ENCODE measurements around the gene TARS1.
A peak's percentile ranks its signal among the peaks of the same experiment; 100 is the strongest.

Gene TARS1

DNA sequence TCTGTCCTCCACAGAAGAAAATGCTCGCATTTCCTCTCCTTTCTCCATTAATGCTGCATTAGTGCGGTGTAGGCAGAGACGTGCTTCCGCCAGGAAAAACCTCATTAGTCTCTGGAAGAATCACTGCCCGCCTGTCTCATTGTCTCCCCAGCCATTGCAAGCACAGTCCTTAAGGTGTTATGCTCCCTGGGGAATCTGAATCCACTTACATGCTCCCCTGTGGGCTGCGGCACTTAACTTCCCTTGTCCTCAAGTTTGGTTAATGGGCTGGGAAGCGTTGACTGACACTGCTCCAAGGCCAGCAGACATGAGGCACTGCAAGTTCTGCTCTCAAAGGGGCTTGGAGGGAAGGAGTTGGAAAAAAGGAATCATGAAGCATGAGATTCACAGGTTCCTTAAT lies 41.6 kb downstream of the TARS1 start:
- Mint-ChIP-seq H3K4me3 (no peak overlapping the region), H3K36me3 (ENCODE audit: low read depth) (peaks cover 20% of the 10 kb centered on the region), H3K27ac (no peak overlapping the region), H3K9me3 (no peaks in the 10 kb centered on the region), H3K4me1 (no peaks in the 10 kb centered on the region), H3K27me3 (ENCODE audit: low read depth) (no peaks in the 10 kb centered on the region)
- TF ChIP-seq, protein P1, sequence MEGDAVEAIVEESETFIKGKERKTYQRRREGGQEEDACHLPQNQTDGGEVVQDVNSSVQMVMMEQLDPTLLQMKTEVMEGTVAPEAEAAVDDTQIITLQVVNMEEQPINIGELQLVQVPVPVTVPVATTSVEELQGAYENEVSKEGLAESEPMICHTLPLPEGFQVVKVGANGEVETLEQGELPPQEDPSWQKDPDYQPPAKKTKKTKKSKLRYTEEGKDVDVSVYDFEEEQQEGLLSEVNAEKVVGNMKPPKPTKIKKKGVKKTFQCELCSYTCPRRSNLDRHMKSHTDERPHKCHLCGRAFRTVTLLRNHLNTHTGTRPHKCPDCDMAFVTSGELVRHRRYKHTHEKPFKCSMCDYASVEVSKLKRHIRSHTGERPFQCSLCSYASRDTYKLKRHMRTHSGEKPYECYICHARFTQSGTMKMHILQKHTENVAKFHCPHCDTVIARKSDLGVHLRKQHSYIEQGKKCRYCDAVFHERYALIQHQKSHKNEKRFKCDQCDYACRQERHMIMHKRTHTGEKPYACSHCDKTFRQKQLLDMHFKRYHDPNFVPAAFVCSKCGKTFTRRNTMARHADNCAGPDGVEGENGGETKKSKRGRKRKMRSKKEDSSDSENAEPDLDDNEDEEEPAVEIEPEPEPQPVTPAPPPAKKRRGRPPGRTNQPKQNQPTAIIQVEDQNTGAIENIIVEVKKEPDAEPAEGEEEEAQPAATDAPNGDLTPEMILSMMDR (IDR thresholded peaks at IDR 0.05; ENCODE audit: unreplicated experiment in 3 of 3): no peak

DNA sequence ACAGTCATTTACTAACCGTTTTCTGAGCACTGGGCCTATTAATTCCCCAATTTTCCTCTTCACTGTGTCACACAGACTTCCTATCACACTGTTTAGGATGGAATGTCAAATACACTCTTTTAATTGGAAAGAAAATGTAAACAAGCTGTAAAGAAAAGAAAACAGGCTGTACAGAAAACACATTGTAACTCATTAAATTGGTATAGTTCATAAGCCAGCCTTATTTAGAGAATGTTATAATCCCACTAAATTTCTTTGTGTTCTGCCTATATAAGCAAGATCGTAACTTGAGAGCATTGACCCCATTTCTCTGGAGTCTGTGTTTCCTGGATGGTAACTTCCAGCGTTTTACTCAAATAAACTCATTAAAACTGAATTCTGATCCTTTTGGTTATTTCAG lies 46.5 kb downstream of the TARS1 start:
- TF ChIP-seq, protein P1 (IDR thresholded peaks at IDR 0.05; ENCODE audit: unreplicated experiment in 3 of 3): no peak
- no peaks in the 10 kb centered on the region for H3K27me3 Mint-ChIP-seq (ENCODE audit: low read depth)
- no peaks in the 10 kb centered on the region for H3K9me3 Mint-ChIP-seq
- H3K36me3 Mint-ChIP-seq (ENCODE audit: low read depth): peaks cover 5% of the 10 kb centered on the region
- no peak overlapping the region for H3K4me3 Mint-ChIP-seq
- peak overlapping the region in 1 of 3 experiments; percentile 6 for H3K27ac Mint-ChIP-seq
- no peaks in the 10 kb centered on the region for H3K4me1 Mint-ChIP-seq

DNA sequence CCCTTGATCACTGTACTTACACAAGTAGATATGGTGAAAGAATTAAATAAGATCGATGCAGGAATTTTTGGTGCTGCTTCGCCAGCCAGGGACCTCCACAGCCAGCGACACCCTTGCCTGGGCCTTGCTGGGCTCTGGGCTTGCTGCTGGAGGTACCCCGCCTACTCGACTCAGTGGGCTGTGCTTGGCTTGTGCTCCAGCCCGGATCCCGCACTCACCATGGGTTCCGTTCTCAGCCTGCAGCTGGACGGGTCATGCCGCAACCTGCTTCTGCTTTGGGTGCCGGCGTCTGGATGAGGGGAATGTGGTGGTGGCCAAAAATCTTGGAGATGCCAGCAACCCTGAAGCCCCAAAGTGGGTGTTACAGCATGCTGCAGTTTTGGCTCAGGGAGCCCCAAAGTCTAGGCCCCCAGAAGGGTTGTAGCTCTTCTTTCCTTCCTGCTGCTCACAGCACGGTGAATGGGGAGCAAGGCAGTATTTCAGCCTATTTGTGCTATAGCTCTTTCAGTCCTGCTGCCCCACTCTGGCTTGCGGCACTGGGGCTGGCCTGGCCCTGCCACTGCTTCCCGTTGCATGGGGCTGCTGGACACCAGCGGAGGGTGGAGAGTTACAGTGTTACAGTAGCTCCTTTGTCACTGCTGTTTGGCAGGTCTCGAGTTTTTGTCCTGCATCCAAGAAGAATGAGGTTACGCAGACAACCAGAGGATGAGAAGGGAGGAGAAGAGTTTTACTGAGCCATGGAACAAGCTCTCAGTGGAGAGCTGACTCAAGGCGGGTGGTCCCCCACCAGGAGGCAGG lies 48.0 kb downstream of the TARS1 start:
- no peaks in the 10 kb centered on the region for H3K4me1 Mint-ChIP-seq

DNA sequence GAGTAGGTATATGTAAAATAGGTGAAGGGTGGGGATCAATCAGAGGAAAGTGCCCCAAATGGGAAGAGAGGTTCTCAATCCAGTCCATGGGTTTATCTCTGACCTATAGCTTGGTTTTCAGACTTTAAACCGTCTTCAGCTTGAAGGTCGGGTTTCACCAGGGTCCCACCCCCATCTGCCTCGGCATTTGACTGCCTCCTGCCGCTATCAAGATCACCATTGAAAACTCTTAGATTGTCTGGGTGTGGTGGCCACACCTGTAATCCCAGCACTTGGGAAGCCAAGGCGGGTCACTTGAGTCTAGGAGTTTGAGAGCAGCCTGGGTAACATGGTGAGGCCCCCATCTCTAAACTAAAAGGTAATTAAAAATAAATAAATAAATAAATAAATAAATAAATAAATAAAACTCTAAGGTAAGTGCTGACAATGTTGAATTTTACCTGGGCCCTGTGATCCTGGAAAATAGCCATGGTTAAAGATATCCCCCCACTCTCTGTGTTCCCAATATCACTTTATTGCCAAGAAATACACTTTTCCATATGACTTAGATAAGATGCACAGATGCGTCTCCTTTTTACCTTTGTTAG lies 48.8 kb downstream of the TARS1 start:
- Mint-ChIP-seq H3K4me1 (peaks cover 3% of the 10 kb centered on the region), H3K27me3 (ENCODE audit: low read depth) (no peaks in the 10 kb centered on the region), H3K4me3 (no peak overlapping the region), H3K9me3 (no peaks in the 10 kb centered on the region), H3K27ac (no peak overlapping the region), H3K36me3 (ENCODE audit: low read depth) (peaks cover 3% of the 10 kb centered on the region)
- TF ChIP-seq, protein P1 (IDR thresholded peaks at IDR 0.05; ENCODE audit: unreplicated experiment in 3 of 3): no peak

More for the DNA sequence above, 48.0 kb downstream of the TARS1 start:
- TF ChIP-seq, protein P1 (IDR thresholded peaks at IDR 0.05; ENCODE audit: unreplicated experiment in 3 of 3): no peak
- Mint-ChIP-seq H3K36me3 (ENCODE audit: low read depth) (peaks cover 3% of the 10 kb centered on the region), H3K4me3 (no peak overlapping the region), H3K9me3 (no peaks in the 10 kb centered on the region), H3K27me3 (ENCODE audit: low read depth) (no peaks in the 10 kb centered on the region), H3K27ac (no peak overlapping the region)

DNA sequence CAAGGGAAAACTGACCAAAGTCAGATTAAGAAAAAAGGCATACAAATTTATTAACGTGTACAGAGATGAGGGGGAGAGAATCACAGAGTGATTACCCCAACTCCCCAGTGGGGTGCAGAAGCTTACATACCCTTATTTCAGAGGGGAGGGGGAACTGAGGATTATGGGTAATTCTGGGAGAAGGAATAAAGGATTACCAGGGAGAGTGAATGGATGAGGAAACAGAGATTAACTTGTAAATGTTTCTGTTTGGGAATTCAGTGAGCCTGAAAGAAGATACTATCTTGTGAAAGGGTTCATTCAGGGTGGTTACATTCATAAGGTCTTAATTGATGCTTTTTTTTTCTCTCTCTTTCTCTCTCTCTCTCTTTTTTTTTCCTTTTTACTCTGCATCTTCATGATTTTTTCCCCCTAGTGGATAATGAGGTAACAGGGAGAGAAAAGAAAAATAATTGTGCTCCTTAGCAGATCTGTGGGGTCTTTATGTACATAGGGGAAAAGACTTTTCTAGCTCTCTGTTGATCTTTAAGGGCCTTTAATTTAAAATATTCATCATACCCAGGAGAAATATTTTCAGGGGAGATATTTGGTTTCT lies 49.4 kb downstream of the TARS1 start:
- Mint-ChIP-seq H3K4me1 (peaks cover 6% of the 10 kb centered on the region), H3K4me3 (no peak overlapping the region), H3K36me3 (ENCODE audit: low read depth) (peaks cover 3% of the 10 kb centered on the region), H3K27me3 (ENCODE audit: low read depth) (no peaks in the 10 kb centered on the region), H3K27ac (no peak overlapping the region), H3K9me3 (no peaks in the 10 kb centered on the region)
- TF ChIP-seq, protein P1 (IDR thresholded peaks at IDR 0.05; ENCODE audit: unreplicated experiment in 3 of 3): no peak

All from nephron (organoid).